Fibroblast of mammary gland (primary cell): ENCODE measurements around the gene CASQ1.

Source experiments
- DNase-seq: peaks from one replicate; pipeline ENCODE4 v3.0.0-alpha.2; 2010; ENCODE audit warnings: low read depth
- H3K4me3 ChIP-seq: 2 replicates; pipeline ENCODE4 v1.5.1; 2011; ENCODE audit warnings: low read depth, mild to moderate bottlenecking, low read length, moderate library complexity; ENCODE audit not compliant: control insufficient read depth
- TF ChIP-seq, protein P1 (sequence below): conservative IDR thresholded peaks from 2 replicates; pipeline ENCODE4 v1.5.1; 2011; ENCODE audit warnings: low read depth, low read length, inconsistent platforms; ENCODE audit not compliant: control insufficient read depth, insufficient read depth

CASQ1 gene

DNA sequence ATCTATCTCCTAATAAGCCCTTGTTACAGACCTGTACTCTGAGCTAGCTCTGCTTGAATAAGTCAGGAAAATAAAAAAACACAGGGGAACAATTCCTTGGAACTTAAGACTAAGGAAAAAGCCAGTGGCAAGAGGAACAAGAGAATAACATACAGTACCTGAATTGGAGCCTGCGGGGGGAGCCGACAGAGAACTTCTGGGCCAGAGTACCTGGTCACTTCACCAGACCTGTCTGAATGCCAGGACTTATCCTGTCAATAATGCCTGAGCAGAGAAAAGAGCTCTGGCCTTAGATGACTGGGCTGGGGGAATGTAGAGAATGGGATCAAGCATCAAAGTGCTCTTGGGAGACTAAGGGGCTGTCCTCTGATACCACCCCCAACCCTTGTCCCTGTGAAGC, 29.9 kb downstream of the CASQ1 start:
- no peak overlapping the region for H3K4me3 ChIP-seq
- TF ChIP-seq, protein P1, sequence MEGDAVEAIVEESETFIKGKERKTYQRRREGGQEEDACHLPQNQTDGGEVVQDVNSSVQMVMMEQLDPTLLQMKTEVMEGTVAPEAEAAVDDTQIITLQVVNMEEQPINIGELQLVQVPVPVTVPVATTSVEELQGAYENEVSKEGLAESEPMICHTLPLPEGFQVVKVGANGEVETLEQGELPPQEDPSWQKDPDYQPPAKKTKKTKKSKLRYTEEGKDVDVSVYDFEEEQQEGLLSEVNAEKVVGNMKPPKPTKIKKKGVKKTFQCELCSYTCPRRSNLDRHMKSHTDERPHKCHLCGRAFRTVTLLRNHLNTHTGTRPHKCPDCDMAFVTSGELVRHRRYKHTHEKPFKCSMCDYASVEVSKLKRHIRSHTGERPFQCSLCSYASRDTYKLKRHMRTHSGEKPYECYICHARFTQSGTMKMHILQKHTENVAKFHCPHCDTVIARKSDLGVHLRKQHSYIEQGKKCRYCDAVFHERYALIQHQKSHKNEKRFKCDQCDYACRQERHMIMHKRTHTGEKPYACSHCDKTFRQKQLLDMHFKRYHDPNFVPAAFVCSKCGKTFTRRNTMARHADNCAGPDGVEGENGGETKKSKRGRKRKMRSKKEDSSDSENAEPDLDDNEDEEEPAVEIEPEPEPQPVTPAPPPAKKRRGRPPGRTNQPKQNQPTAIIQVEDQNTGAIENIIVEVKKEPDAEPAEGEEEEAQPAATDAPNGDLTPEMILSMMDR: no peak
- no peak for DNase-seq

DNA sequence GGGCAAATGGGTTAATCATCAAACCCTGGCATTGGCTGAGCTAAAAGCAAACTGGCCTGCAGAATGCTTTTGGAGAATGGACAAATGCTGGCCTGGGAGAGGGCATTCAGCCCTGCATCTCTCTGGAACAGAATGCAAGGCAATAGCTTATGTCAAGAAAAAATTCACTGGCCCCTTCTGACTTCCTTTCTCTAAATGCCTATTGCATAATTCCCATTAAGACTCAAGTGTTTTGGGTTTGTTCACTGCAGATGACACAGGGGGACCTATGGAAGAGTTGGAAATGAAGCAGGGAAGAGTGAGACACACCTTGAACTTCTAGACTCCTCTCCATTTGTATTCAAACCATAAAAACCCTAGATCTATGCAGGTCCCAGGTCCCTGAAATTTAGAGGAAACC, 30.7 kb downstream of the CASQ1 start:
- TF ChIP-seq, protein P1: no peak
- no peak for DNase-seq
- H3K4me3 ChIP-seq: no peak overlapping the region

DNA sequence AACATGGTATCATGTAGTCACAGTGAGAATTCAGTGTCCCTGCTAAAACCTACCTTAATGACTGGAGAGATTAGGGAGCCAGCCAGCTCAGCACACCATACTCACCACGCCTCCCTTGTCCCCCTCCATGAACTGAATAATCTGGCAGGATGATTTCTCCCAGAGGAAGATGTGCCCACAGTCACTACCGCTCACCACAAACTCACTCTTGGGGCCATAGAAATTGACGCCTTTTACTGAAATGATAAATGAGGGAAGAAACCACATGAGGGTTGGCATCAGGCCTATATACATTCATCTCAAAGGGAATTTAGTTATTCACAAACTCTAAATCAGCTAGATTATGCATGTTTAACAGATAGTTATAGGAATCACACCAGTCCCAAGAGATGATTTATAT, 32.2 kb downstream of the CASQ1 start:
- no peak overlapping the region for H3K4me3 ChIP-seq
- TF ChIP-seq, protein P1: no peak
- DNase-seq: no peak

DNA sequence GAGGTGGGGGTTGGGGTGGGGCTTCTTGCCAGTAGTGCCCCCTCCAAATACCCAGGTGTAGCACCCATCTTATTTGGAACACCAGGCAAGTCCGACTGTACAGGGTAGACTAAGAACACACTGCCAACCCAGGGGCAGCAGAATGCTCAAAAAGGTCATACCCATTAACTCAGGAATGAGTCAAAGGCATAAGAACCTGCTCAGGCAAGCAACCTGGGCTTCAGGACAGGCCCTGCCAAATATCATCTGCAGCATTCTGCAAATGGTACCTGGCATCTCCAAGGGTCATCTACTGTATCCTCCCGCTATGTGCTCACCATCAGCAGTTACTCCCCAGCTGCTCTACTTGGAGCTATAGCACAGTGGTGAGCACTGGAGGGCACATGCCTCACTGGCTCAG, 34.2 kb downstream of the CASQ1 start:
- H3K4me3 ChIP-seq: no peak overlapping the region
- TF ChIP-seq, protein P1: no peak
- no peak for DNase-seq

DNA sequence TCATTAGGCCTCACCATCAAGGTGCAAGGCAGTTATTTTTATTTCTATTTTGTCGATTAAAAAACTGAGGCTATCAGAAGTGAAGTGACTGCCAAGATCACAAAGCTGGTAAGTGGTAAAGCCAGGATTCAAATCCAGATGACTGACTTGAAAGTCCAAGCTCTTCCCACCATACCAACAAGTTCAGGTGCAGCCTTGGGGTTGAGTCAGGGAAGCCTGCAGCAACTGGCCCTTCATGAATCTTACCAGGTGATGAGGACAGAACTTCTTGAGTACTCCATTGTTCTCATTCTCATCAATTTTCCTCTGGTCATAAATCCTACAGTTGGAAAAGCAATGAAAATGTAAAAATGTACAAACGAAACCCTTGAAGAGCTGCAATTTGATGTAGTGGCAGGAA, 35.0 kb downstream of the CASQ1 start:
- DNase-seq: no peak
- TF ChIP-seq, protein P1: no peak
- no peak overlapping the region for H3K4me3 ChIP-seq

DNA sequence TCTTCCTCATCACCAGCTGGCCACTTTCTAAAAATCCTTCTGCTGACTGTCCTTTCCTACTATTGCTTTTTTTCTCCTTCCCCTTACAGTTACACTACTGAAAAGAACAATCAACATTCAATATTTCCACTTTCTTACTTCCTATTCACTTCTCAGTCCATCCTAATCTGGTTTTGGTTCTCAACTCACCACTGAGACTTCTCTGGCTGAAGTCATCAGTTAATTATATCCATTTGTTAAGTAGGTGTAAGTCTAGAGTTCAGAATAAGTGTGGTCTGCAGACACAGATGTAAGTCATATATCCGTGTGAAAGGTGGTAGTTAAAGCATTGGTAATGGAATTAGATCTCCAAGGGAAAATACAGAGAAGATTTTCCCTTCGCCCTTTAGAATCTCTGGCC, 36.2 kb downstream of the CASQ1 start:
- TF ChIP-seq, protein P1: no peak
- no peak for DNase-seq
- no peak overlapping the region for H3K4me3 ChIP-seq

DNA sequence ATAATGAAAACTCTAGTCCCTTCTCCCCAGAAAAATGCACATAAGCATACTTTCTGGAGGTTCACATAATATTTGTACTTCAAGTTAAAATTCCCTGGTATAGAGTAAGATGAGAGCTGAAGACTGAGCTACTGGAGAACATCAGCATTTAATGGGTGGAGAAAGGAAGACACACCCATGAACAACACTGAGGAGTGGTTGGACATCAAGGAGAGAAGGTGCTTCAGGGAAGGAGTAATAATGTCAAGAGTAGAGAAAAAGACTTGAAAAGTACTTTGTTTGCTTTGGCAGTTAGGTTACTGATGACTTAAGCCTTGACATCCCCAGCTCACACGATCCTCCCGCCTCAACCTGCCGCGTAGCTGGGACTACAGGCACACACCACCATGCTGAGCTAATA, 36.7 kb downstream of the CASQ1 start:
- TF ChIP-seq, protein P1: no peak
- no peak for DNase-seq

More for the DNA sequence above, 36.7 kb downstream of the CASQ1 start:
- no peak overlapping the region for H3K4me3 ChIP-seq
